ENCODE data around the gene SRGAP2B. TPM values are rescaled to one million over a fixed set of nuclear protein-coding genes. Genes with fewer than 3 reads are reported as not detected.
"Not testable (repeated sequence)": the region's sequence is repeated elsewhere in the genome, so short reads cannot be mapped to it uniquely, and the experiment has no call there.

SRGAP2B gene
- total and polyA plus RNA-seq, 2 donors (not counting 3 experiments of a cell fraction or from before 2014, with no cell fraction given), result 13.4 to 75.2 TPM

- H3K79me2 ChIP-seq (ENCODE audit: control insufficient read depth, insufficient read depth, low read length); H4K20me1 ChIP-seq (replicated peaks; ENCODE audit: control insufficient read depth, extremely low read depth, insufficient read depth, low read length); H3K36me3 ChIP-seq (ENCODE audit: control insufficient read depth in 2 of 2, extremely low read depth in 1 of 2, insufficient read depth in 2 of 2, low read length in 2 of 2); H3K4me3 ChIP-seq (replicated peaks in 1 of 3; ENCODE audit: insufficient read depth in 1 of 3, low read depth in 1 of 3, low read length in 3 of 3); DNase-seq (ENCODE audit: low read depth, low spot score); POLR2A ChIA-PET; H3K4me1 ChIP-seq (ENCODE audit: control insufficient read depth, extremely low read depth, insufficient read depth, low read length); FAIRE-seq; dilution Hi-C loops (cut with MboI; ENCODE audit: extremely low pct_ligation_motif_present, low sequenced_read_pairs); H3K27me3 ChIP-seq (ENCODE audit: control insufficient read depth in 2 of 2, insufficient read depth in 2 of 2, low read length in 2 of 2); CTCF ChIA-PET; intact Hi-C loops (cut with micrococcal nuclease); H2AFZ ChIP-seq (ENCODE audit: low read depth, low read length); H3K9me3 ChIP-seq (replicated peaks; ENCODE audit: control insufficient read depth, insufficient read depth, low read length); H3K27ac ChIP-seq (ENCODE audit: insufficient read depth, low read depth, low read length); H3K9ac ChIP-seq (replicated peaks; ENCODE audit: extremely low read depth, insufficient read depth, low read length); BruUV-seq (replicated peaks); H3K9me1 ChIP-seq (replicated peaks; ENCODE audit: control insufficient read depth, extremely low read depth, insufficient read depth, low read length); H3K4me2 ChIP-seq (ENCODE audit: insufficient read depth, low read length): not testable (repeated sequence)
Observed at GRCh38 chr1:145066486-145066885, 28.6 kb downstream of the SRGAP2B start.

- POLR2A ChIA-PET; intact Hi-C loops (cut with micrococcal nuclease); dilution Hi-C loops (cut with MboI; ENCODE audit: extremely low pct_ligation_motif_present, low sequenced_read_pairs); H3K36me3 ChIP-seq (ENCODE audit: control insufficient read depth in 2 of 2, extremely low read depth in 1 of 2, insufficient read depth in 2 of 2, low read length in 2 of 2); CTCF ChIA-PET; H3K79me2 ChIP-seq (ENCODE audit: control insufficient read depth, insufficient read depth, low read length); H3K27me3 ChIP-seq (ENCODE audit: control insufficient read depth in 2 of 2, insufficient read depth in 2 of 2, low read length in 2 of 2); H3K27ac ChIP-seq (ENCODE audit: insufficient read depth, low read depth, low read length); BruUV-seq (replicated peaks); FAIRE-seq; H3K4me1 ChIP-seq (ENCODE audit: control insufficient read depth, extremely low read depth, insufficient read depth, low read length); H3K4me3 ChIP-seq (replicated peaks in 1 of 3; ENCODE audit: insufficient read depth in 1 of 3, low read depth in 1 of 3, low read length in 3 of 3); H4K20me1 ChIP-seq (replicated peaks; ENCODE audit: control insufficient read depth, extremely low read depth, insufficient read depth, low read length); H2AFZ ChIP-seq (ENCODE audit: low read depth, low read length); H3K9me3 ChIP-seq (replicated peaks; ENCODE audit: control insufficient read depth, insufficient read depth, low read length); H3K4me2 ChIP-seq (ENCODE audit: insufficient read depth, low read length); H3K9me1 ChIP-seq (replicated peaks; ENCODE audit: control insufficient read depth, extremely low read depth, insufficient read depth, low read length); H3K9ac ChIP-seq (replicated peaks; ENCODE audit: extremely low read depth, insufficient read depth, low read length): not testable (repeated sequence)
- DNase-seq (ENCODE audit: low read depth, low spot score), result peak; percentile 0
Observed at GRCh38 chr1:145065194-145065826, 29.8 kb downstream of the SRGAP2B start.

- H3K4me3 ChIP-seq (replicated peaks in 1 of 3; ENCODE audit: insufficient read depth in 1 of 3, low read depth in 1 of 3, low read length in 3 of 3); DNase-seq (ENCODE audit: low read depth, low spot score); intact Hi-C loops (cut with micrococcal nuclease); FAIRE-seq; H3K27ac ChIP-seq (ENCODE audit: insufficient read depth, low read depth, low read length); H2AFZ ChIP-seq (ENCODE audit: low read depth, low read length); H3K27me3 ChIP-seq (ENCODE audit: control insufficient read depth in 2 of 2, insufficient read depth in 2 of 2, low read length in 2 of 2); H3K36me3 ChIP-seq (ENCODE audit: control insufficient read depth in 2 of 2, extremely low read depth in 1 of 2, insufficient read depth in 2 of 2, low read length in 2 of 2); H3K9me1 ChIP-seq (replicated peaks; ENCODE audit: control insufficient read depth, extremely low read depth, insufficient read depth, low read length); POLR2A ChIA-PET; dilution Hi-C loops (cut with MboI; ENCODE audit: extremely low pct_ligation_motif_present, low sequenced_read_pairs); H3K4me2 ChIP-seq (ENCODE audit: insufficient read depth, low read length); H3K9ac ChIP-seq (replicated peaks; ENCODE audit: extremely low read depth, insufficient read depth, low read length); H3K9me3 ChIP-seq (replicated peaks; ENCODE audit: control insufficient read depth, insufficient read depth, low read length); BruUV-seq (replicated peaks); CTCF ChIA-PET; H4K20me1 ChIP-seq (replicated peaks; ENCODE audit: control insufficient read depth, extremely low read depth, insufficient read depth, low read length); H3K79me2 ChIP-seq (ENCODE audit: control insufficient read depth, insufficient read depth, low read length); H3K4me1 ChIP-seq (ENCODE audit: control insufficient read depth, extremely low read depth, insufficient read depth, low read length): not testable (repeated sequence)
Observed at GRCh38 chr1:145063941-145064648, 31.0 kb downstream of the SRGAP2B start.

- DNase-seq (ENCODE audit: low read depth, low spot score); FAIRE-seq; H3K9ac ChIP-seq (replicated peaks; ENCODE audit: extremely low read depth, insufficient read depth, low read length); intact Hi-C loops (cut with micrococcal nuclease); dilution Hi-C loops (cut with MboI; ENCODE audit: extremely low pct_ligation_motif_present, low sequenced_read_pairs); H2AFZ ChIP-seq (ENCODE audit: low read depth, low read length); BruUV-seq (replicated peaks); H3K4me3 ChIP-seq (replicated peaks in 1 of 3; ENCODE audit: insufficient read depth in 1 of 3, low read depth in 1 of 3, low read length in 3 of 3); H3K27me3 ChIP-seq (ENCODE audit: control insufficient read depth in 2 of 2, insufficient read depth in 2 of 2, low read length in 2 of 2); H3K4me1 ChIP-seq (ENCODE audit: control insufficient read depth, extremely low read depth, insufficient read depth, low read length); H4K20me1 ChIP-seq (replicated peaks; ENCODE audit: control insufficient read depth, extremely low read depth, insufficient read depth, low read length); POLR2A ChIA-PET; H3K9me1 ChIP-seq (replicated peaks; ENCODE audit: control insufficient read depth, extremely low read depth, insufficient read depth, low read length); H3K36me3 ChIP-seq (ENCODE audit: control insufficient read depth in 2 of 2, extremely low read depth in 1 of 2, insufficient read depth in 2 of 2, low read length in 2 of 2); H3K9me3 ChIP-seq (replicated peaks; ENCODE audit: control insufficient read depth, insufficient read depth, low read length); H3K4me2 ChIP-seq (ENCODE audit: insufficient read depth, low read length); H3K79me2 ChIP-seq (ENCODE audit: control insufficient read depth, insufficient read depth, low read length); H3K27ac ChIP-seq (ENCODE audit: insufficient read depth, low read depth, low read length); CTCF ChIA-PET: not testable (repeated sequence)
Observed at GRCh38 chr1:145063285-145063684, 31.8 kb downstream of the SRGAP2B start.

Measured in endothelial cell of umbilical vein (primary cell).